ENCODE results near the gene FAM210A.

FAM210A gene

DNA sequence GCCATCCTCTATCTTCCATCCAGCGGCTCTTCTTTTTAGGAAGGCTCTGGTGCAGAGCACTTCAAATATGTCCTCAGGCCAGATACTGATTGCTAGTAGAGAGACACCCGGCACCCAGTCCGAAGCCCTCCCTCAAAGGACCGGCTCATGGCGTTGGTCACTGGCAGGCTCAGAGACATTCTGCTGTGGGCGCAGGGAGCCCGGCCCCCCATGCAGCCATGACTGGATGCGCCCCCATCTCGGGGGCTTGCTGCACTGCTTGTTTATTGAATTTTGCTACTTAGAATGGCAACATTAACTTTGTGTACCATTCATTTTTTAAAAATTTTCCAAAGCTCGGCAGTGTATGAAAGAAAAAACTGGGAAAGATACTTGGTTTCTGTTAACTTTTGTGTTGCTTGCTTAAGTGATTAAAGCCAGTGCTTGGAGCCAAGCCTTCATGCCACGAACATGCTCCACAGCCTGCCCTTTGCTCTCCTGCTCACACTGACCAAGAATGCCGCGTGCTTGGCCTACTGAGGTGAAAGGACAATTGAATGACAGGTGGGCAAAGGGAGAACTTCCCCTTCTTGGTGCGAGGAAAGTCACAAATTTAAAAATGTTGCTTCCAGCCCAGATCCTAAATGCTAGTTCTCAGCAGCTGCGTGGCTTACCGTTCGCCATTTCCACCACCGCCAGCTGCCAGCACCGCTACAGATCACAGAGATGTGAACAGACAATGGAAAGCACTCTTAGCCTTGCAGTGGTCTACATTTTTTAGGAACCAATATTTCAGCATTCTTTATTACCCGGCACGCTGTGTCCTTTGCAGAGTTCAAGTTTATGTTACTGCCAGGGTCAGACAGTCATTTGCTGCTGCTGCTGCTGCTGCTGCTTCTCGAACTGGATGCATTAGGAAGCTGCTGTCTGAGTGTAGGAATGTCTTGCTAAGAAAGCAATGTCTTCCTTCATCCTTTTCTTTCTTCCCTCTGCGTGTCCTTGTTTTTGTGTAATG, 76.7 kb downstream of the FAM210A start:
- H3K4me3 ChIP-seq (ENCODE audit: low read length): no peak overlapping the region
- H3K27ac ChIP-seq (ENCODE audit: low read length): no peak overlapping the region
- no peaks in the 10 kb centered on the region for H4K20me1 ChIP-seq (ENCODE audit: insufficient read depth, low read length)
- TF ChIP-seq EZH2phosphoT487 (IDR thresholded peaks at IDR 0.05; ENCODE audit: low read depth): no peak
- TF ChIP-seq CTCF (IDR thresholded peaks at IDR 0.05; ENCODE audit: low read depth, low read length): no peak
- no peak overlapping the region for H3K4me2 ChIP-seq (ENCODE audit: low read length)
- no peaks in the 10 kb centered on the region for H3K36me3 ChIP-seq (replicated peaks; ENCODE audit: low read depth, low read length)
- H3K79me2 ChIP-seq (ENCODE audit: low read length): no peaks in the 10 kb centered on the region
- no peak overlapping the region for H3K9ac ChIP-seq (ENCODE audit: low read length)
- H3K4me1 ChIP-seq (ENCODE audit: low read length): no peaks in the 10 kb centered on the region
- H3K27me3 ChIP-seq (ENCODE audit: low read depth, low read length): no peaks in the 10 kb centered on the region
- H3K9me3 ChIP-seq (ENCODE audit: insufficient read depth, low read length): no peaks in the 10 kb centered on the region
- H2AFZ ChIP-seq (ENCODE audit: low read depth, low read length): no peak overlapping the region

- no peak overlapping the region for H3K9ac ChIP-seq (ENCODE audit: low read length)
These were observed 78.6 kb downstream of the FAM210A start for GRCh38 chr18:13647761-13648160.

DNA sequence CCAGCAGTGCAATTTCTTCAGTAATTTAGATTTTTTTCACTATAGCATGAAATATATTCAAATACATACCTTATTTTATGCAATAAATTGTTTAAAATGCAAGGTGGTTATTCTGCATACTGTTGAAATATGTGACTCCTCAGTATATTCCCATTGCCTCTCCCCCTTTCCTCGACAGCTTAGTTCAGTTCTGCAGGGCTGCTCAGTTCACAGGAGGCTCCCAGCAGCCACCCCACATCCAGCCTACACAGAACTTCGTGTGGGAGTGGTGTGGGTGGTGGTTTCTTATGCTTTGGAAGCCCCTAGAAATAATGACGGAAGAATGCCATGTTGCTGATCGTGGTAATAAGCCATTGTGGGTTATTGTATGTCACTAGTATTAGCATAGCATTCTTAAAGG, 79.7 kb downstream of the FAM210A start:
- Histone ChIP-seq H3K4me3 (ENCODE audit: low read length) (no peak overlapping the region), H3K79me2 (ENCODE audit: low read length) (no peaks in the 10 kb centered on the region), H3K27ac (ENCODE audit: low read length) (no peak overlapping the region), H3K9me3 (ENCODE audit: insufficient read depth, low read length) (no peaks in the 10 kb centered on the region), H3K27me3 (ENCODE audit: low read depth, low read length) (no peaks in the 10 kb centered on the region), H2AFZ (ENCODE audit: low read depth, low read length) (no peak overlapping the region), H4K20me1 (ENCODE audit: insufficient read depth, low read length) (no peaks in the 10 kb centered on the region), H3K4me1 (ENCODE audit: low read length) (no peaks in the 10 kb centered on the region), H3K9ac (ENCODE audit: low read length) (no peak overlapping the region), H3K4me2 (ENCODE audit: low read length) (no peak overlapping the region), H3K36me3 (replicated peaks; ENCODE audit: low read depth, low read length) (no peaks in the 10 kb centered on the region)
- no peak for TF ChIP-seq EZH2phosphoT487 (IDR thresholded peaks at IDR 0.05; ENCODE audit: low read depth)
- TF ChIP-seq CTCF (IDR thresholded peaks at IDR 0.05; ENCODE audit: low read depth, low read length): no peak

More at GRCh38 chr18:13647761-13648160, 78.6 kb downstream of the FAM210A start:
- H3K79me2 ChIP-seq (ENCODE audit: low read length): no peaks in the 10 kb centered on the region
- no peaks in the 10 kb centered on the region for H3K36me3 ChIP-seq (replicated peaks; ENCODE audit: low read depth, low read length)
- H4K20me1 ChIP-seq (ENCODE audit: insufficient read depth, low read length): no peaks in the 10 kb centered on the region
- no peak overlapping the region for H3K4me2 ChIP-seq (ENCODE audit: low read length)
- no peaks in the 10 kb centered on the region for H3K27me3 ChIP-seq (ENCODE audit: low read depth, low read length)
- H3K27ac ChIP-seq (ENCODE audit: low read length): no peak overlapping the region
- H3K4me1 ChIP-seq (ENCODE audit: low read length): no peaks in the 10 kb centered on the region
- no peak overlapping the region for H2AFZ ChIP-seq (ENCODE audit: low read depth, low read length)
- no peak overlapping the region for H3K4me3 ChIP-seq (ENCODE audit: low read length)
- TF ChIP-seq EZH2phosphoT487 (IDR thresholded peaks at IDR 0.05; ENCODE audit: low read depth) (no peak), CTCF (IDR thresholded peaks at IDR 0.05; ENCODE audit: low read depth, low read length) (no peak)
- H3K9me3 ChIP-seq (ENCODE audit: insufficient read depth, low read length): no peaks in the 10 kb centered on the region

- Histone ChIP-seq H3K27me3 (ENCODE audit: low read depth, low read length) (no peaks in the 10 kb centered on the region), H4K20me1 (ENCODE audit: insufficient read depth, low read length) (peaks cover 8% of the 10 kb centered on the region; the same call in 1 of the 2 replicates), H3K4me3 (ENCODE audit: low read length) (no peak overlapping the region)
These were observed 81.3 kb downstream of the FAM210A start for GRCh38 chr18:13645093-13645492.

More at GRCh38 chr18:13645093-13645492, 81.3 kb downstream of the FAM210A start:
- Histone ChIP-seq H3K36me3 (replicated peaks; ENCODE audit: low read depth, low read length) (no peaks in the 10 kb centered on the region), H3K4me1 (ENCODE audit: low read length) (no peaks in the 10 kb centered on the region), H3K9me3 (ENCODE audit: insufficient read depth, low read length) (no peaks in the 10 kb centered on the region), H3K4me2 (ENCODE audit: low read length) (no peak overlapping the region), H3K27ac (ENCODE audit: low read length) (no peak overlapping the region), H3K79me2 (ENCODE audit: low read length) (no peaks in the 10 kb centered on the region), H2AFZ (ENCODE audit: low read depth, low read length) (no peak overlapping the region), H3K9ac (ENCODE audit: low read length) (no peak overlapping the region)
- TF ChIP-seq EZH2phosphoT487 (IDR thresholded peaks at IDR 0.05; ENCODE audit: low read depth): no peak

Data from OCI-LY3 (cell line).